IPS-NIHi7 (cell line): ENCODE data around the gene LMNTD2.
A peak's percentile ranks its signal among the peaks of the same experiment; 100 is the strongest.

Experiments used
- DNase-seq: peaks from one replicate; pipeline ENCODE4 v3.0.0; 2012; ENCODE audit warnings: mixed read lengths; ENCODE audit errors: extremely low spot score

LMNTD2 gene

DNA sequence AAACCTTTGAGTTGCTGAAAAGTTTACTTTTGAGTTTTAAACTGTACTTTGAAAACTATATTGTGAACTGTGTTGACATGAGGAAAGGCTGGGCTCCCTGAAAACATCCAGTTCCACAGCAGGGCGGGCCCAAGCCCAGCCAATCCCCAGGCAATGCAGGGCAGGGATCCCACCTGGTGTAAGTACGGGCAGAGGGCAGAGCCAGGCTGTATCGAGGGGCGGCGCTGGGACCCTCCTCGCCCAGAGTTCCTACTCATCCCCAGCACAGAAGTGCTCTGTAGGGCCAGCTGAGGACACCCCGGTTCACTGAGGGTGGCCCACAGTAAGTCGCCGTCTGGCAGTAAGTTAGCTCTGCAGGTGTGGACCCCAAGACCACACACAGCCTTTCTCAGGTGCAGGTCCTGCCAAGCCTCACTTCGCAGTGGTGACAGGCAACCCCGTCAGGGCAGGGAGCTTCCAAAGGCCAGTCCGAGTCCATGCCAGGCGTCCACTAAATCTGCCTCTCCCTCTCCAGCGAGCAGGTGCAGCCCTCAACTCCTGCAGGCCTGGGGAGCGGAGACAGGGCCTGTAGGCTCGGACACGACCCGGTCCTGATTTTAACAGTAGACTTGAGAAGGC is 6.6 kb upstream of the LMNTD2 start:
- no peak for DNase-seq

DNA sequence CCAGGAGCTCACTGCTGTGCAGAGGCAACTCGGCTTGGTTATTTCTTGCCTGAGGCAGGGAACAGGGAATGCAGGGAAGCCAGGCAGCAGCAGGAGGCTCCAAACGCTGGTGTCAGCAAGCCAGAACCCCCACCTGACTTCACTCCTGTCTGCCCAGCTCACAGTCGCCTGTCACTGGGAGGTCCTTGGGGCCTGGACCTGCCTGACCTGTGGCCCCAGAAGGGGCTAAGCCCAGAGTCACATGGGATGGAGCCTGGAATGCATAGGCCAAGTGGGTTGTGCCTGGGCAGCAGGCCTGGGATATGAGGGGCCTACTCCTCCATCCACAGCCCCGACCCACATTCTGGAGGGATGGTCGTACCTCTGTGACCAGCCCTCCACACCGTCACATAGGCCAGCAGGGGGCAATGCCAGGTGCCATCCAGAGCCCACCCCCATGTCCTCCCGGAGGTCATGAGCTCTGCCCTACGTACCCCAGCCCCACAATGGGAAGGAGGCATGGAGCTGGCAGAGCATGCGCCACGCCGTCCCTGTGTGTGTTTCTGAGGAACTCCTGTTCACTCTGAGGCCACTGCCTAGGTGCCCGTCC is 5.5 kb upstream of the LMNTD2 start:
- DNase-seq: no peak

DNA sequence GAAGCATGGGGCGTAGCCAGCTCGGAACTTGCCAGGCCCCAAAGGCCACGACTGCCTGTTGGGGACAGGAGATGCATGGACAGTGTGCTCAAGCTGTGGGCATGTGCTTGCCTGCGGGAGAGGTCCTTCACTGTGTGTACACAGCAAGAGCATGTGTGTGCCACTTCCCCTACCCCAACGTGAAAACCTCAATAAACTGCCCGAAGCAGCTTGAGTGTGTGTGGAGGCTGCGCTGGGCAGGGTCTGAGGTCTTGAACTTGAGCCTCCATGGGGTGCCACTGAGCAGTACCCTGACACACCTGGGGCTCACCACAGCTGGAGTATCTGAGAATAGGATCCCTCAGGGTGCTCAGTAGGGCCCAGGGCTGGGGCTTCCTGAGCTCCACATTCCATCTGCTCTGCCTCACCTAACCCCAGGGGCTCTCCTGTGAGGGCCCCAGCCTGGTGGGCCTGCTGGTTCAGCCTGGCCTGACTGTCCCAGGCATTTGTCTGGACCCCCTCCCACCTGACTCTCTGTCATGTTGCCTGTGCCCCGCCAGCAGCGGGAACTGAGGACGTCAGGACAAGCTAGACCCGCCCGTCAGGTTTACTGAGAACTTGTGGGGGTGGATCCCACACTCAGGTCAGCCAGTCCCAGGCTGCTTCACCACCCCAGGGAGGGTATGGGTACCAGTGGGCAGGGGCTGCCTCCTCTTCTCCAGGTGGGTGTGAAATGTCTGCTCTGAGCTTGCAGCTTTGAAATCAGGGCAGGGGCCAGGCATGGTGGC is 3.5 kb upstream of the LMNTD2 start:
- DNase-seq: no peak

DNA sequence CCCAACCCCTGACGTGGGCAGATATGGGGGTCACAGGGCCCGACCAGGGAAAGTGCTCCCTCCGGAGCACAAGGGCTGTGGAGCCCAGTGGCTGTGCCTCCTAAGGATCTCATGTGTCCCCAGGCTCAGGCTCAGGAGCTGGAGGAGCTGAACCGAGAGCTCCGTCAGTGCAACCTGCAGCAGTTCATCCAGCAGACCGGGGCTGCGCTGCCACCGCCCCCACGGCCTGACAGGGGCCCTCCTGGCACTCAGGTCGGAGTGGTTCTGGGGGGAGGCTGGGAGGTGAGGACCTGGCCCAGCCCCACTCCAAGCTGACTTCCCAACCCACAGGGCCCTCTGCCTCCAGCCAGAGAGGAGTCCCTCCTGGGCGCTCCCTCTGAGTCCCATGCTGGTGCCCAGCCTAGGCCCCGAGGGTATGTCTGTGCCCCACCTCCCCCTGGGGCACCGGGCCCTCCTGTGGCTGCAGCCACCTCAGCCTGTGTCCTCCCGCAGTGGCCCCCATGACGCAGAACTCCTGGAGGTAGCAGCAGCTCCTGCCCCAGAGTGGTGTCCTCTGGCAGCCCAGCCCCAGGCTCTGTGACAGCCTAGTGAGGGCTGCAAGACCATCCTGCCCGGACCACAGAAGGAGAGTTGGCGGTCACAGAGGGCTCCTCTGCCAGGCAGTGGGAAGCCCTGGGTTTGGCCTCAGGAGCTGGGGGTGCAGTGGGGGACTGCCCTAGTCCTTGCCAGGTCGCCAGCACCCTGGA is 2.7 kb upstream of the LMNTD2 start:
- no peak for DNase-seq

DNA sequence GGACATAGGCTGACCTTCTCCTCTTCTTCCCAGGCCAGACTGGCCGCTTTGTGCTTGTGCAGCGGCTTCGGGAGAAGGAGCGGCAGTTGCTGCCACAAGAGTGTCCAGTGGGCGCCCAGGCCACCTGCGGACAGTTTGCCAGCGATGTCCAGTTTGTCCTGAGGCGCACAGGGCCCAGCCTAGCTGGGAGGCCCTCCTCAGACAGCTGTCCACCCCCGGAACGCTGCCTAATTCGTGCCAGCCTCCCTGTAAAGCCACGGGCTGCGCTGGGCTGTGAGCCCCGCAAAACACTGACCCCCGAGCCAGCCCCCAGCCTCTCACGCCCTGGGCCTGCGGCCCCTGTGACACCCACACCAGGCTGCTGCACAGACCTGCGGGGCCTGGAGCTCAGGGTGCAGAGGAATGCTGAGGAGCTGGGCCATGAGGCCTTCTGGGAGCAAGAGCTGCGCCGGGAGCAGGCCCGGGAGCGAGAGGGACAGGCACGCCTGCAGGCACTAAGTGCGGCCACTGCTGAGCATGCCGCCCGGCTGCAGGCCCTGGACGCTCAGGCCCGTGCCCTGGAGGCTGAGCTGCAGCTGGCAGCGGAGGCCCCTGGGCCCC is 1.6 kb upstream of the LMNTD2 start:
- no peak for DNase-seq

DNA sequence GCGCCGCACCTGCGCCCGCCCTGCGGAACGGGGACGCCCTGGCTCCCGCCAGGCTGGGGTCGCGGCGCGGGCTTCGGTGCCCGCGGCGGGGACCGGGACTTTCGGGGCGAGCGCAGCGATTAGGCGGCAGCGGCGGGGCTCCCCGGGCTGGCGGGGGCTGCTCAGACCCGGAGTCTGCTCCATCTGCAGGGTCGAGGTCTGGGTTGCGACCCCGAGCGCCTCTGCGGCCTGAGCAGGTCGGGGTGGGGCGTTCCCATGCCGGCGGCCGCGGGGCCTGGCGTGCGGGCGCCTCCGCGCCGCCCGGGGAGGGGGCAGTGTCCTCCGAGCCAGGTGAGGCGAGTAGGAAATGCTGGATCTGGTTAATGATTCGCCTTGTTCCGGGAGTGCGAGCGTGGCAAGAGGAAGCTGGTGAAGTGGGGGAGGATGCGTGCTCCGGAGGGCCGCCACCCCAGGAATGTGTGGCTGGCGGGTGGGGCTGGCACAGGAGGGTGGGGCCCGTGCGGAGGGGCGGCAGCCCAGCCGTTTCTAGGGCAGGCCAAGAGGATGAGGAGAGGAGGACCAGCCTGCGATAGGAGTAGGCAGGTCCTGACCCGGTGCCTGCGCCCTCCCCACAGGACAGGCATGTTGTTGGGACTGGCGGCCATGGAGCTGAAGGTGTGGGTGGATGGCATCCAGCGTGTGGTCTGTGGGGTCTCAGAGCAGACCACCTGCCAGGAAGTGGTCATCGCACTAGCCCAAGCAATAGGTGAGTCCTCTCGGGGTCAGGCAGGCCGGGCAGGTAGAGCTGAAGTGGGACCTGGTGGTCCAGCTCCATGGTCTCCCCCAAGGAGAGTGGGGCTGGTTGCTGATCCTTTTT is 838 bp upstream of the LMNTD2 start:
- no peak for DNase-seq

DNA sequence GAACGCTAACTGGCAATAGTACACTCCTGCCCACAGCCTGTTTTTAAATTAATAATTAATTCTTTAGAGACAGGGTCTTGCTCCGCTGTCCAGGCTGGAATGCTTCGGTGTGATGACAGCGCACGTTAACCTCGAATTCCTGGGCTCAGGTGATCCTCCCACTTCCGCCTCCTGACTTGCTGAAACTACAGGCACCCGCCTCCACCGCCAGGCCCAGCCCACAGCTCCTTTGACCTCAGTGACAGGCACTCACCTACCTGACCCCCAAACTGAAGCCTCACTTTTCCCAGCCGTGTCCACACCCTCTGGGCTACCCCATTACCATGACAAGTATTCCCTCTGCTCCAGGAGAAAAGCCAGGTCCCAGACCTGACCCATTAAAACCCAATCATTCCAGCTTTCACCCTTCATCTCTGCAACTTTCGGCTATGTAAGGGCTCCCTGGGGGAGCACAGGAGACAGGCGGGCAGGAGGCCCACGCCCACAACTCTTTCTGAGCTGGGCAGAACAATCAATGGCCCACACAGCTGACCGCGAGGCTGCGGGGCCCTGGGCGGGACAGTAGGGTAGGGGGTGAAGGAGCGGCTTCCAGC is 730 bp downstream of the LMNTD2 start:
- no peak for DNase-seq

DNA sequence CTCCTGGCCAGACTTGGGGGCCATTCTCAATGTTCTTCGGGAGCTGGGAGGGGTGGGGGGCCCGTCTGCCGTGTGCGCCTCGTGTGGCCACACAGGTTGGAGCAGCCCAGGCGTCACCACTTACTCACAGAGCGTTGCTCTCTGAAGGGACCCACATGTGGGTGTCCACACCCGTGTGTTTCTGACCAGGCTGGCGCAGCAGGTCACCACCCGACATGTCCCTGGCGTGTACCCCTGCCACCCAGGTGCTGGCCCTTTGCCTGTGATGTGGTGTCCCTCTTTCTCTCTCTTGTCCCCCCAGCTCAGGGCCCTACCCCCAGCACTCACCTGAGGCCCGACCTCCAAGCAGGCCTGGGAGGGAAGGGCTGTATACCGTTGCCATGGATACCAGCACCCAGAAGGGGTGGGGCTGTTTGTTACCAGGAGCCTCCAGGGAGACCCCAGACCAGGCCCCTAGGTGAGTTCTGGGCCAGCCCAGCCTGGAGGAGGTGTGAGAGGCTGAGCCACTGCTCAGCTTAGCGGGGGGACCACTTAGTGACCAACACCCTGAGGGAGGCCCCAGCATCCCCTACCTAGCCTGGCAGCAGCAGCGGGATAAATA is 1.4 kb downstream of the LMNTD2 start:
- DNase-seq: no peak

DNA sequence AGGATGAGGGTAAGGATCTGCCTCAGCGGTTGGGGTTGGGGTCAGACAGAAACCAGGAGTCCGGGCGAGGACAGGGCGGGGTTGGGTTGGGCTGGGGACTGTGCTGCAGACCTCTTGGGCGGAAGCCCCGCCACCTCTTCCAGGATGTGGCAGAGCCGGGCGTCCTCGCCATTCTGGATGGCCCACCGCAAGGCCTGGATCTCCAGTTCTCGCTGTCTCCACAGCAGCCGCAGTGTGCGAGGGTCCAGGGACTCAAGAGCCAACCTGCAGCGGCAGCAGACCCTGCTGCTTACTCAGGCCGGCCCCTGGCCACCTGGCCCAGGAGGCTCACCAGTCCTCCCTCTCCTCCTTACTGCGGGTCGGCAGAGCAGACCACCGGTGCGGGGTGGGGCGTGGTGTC is 2.0 kb downstream of the LMNTD2 start:
- DNase-seq: no peak

DNA sequence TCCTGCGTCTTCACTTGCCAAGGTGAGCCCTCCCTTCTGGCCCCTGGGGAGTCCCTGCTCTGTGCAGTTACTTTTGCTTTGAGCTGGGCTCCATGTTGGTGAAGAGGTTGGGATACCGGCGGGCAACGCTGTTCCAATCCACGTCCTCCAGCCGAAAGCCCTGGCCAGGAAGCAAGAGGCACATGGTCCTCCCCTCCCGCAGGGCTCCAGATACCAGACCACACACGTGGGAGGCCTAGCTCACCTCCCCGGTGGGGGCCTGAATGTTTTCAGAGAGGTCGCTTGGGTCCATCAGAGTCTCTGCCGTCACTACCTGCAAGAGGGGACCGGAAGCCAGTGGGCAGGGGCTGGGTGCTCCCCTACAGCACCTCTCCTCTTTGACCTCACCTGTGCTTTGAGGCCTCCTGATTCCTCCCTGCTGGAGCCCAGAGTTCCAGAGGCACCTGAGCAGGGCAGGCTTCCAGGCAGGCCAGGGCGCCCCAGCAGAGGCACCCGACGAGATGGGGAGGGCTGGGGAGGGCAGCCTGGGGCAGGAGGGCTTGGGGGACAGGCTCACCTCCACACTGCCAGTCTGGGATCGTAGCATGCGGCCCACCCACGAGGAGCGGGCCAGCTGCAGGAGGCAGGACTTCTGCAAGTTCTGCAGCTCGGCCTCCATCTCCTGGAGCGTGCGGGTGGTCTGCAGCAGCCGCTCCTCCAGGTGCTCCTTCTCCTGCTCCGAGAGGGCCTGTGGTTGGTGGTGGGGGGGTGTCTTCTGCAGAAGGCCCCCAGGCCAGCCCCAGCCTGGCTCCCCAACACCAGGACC is 3.0 kb downstream of the LMNTD2 start:
- DNase-seq: no peak

DNA sequence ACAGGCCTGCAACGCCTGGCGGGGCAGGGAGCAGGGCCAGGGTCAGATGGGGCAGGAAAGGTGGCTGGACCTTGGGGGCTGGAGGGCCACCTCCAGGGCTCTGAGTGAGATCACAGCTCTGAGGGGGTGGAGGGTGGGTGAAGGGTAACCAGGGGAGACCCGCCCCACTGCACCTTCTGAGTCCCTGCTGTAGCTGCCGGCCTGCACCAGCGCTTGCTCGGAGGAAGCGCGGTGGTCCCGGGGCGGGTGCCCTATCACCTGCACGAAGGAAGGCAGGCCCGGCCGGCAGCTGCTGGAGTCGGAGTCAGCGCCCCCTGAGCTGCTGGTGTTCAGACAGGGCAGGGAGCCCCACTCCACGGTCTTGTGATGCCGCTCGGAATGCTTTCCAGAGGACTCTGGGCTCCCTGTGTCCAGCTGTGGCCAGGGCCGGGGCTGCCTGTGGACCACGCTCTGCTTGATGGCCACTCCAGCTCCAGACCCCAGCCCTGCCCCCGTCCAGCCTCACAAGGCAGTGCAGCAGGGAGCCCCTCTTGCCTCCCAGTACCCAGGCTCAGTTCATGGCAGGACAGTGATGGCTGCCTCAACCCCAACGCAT is 3.8 kb downstream of the LMNTD2 start:
- DNase-seq: no peak

DNA sequence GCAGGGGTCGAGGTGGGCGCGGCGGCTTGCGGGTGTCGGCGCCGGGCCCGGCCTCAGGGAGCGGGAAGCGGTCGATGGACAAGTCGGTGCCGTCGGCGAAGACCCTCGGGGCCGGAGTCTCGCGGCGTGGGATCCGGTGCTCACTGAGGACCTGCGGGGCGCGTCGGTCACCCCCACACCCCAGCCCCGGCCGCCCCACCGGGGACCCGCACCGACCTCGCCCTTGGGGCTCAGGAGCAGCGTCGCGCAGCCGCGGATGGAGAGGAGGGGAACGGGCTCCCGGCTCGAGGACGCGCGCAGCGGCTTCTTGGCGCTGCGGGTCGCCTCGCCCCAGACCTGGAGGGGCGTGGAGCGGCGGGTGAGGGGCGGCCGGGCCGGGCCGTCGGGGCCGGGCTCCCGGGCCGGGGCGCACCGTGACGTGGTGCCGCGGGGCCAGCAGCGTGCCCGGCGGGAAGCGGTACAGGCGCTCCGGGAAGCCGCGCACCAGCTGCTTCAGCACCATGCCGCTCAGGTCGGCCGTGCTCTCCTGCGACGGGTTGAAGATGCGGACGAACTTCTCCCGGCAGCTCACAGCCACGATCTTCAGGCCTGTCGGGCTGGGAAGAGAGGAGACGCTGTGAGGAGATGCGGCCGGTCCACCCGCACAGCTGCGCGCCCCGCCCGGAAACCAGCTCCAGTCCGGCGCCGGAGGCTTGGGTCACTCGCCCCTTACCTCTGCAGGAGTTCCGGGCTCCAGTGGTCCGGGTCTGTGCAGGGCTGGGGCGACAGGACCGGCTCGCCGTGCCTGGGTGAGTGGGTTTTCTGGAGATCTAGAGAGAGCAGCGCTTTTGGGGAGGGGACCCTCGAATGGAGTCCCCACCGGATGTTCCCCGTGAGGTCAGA is 4.5 kb downstream of the LMNTD2 start:
- no peak for DNase-seq

DNA sequence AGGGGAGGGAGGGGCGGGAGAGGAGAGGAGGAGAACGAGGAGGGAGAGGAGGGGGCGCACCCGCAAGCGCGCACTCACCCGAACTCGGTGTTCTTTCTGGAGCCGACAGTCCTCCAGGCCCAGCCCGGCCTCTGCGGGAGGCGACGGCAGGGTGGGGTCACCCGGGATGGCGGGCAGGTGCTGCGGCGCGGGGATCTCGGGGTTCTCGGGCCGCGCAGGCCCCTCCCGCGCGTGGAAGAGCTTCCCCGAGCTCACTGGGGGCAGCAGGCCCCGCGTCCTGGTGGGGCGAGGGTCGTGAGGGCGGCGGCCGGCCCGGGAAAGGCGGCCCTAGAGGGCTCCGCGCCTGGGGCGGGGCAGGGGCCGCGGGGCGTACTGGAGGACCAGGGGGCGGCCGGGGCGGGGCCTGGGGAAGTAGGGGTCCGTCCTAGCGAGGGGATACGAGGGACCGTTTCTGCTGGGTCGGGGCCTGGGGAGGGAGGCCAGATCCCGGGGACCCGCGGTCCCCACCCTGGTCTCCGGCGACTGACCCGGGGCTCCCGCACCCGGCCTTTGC is 5.2 kb downstream of the LMNTD2 start:
- DNase-seq: no peak

DNA sequence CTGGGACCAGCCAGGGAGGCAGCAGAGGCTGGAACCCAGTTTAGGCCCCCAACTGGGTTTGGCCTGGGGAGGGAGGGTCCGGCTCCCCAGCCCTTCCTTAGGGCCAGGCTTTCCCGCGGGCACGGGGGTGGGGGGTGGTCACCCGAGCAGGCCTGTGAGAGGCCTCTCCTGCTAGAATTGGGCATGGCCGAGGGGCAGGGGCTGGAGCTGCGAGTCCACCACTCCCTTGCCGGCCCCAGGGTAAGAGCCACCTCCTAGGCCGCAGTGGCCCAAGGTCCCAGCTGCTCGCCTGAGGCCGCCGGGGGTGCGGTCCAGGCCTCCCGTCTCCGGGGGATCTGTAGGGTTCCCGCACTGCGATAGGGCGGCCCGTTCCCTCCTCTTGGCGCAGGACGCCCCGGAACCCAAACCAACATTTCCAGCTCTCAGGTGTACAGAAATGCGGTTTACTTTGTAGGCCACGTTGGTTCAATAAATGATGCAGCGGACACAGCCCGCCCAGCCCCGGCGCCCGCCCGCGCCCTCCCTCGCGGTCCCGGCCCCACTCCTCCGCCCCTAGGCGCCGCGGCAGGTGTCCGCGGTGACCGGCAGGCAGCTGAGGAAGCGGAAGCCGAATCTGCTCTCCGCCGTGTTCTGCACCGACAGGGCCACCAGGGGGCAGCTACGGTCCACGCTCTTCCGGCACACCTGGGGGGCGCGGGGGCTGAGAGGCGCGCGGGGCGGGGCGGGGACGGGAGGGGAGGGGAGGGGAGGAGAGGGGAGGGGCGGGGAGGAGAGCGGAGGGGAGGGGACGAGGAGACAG is 5.9 kb downstream of the LMNTD2 start:
- peak; percentile 88 for DNase-seq

DNA sequence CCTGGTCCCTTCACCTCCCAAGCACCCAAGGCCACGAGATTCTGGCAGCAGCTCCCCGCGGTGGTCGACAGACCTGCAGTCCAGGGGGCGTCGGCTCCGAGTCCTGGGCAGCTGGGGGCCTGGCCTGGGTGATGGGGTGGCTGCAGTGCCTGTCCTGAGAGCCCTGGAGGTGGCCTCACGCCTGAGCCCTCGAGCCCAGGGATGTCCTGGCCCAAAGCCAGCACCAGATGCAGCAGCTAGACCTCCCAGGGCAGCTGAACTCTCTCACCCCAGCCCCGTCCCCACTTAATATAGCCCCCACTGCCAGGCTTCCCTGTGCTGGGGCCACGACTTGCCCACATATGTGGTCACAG is 6.6 kb downstream of the LMNTD2 start:
- DNase-seq: no peak

DNA sequence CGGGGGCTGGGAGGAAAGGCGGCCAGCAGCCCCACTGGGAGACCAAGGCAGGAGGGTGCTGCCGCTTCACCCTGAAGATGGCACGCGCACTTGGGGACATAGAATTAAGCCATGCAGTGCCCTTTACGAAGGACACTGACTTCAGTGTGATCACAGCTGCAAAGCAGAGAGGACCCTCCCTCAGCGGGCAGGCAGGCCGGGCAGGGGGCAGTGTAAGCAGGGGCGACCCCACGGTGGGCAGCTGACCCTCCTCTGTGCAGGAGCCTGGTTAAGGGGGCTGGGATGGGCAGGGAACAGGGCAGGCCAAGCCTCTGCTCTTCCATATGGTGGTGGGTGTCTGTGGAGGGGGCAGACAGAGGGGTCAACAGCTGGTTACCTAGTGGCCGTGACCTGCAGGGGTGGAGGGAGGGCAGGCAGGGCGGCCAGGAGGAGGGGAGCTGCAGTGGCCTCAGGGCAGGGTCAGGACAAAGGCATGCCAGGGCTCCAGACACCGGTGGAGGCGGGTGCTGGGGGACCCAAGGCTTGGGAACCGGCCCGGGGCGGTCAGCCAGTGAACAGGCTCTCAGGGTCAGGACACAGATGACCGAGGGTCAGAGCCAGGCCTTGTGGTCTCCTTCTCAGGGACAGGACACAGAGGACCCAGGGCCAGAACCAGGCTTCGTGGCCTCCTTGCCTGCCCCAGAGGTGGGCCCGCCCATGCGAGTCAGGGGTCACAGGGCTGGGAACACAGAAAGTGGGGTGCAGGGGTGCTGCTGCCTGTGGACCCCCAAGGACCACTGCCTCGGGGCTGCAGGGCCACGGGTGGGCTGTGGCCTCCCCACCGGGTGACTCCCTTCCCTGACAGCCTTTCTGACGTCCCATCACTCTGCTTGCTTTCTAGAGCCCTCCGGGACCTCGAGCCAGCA is 7.2 kb downstream of the LMNTD2 start:
- no peak for DNase-seq
